Upper lobe of right lung (tissue), 1 donor: Measurements from ENCODE around the gene TM9SF3. TPM values are rescaled to one million over a fixed set of nuclear protein-coding genes. Genes with fewer than 3 reads are reported as not detected.

ENCODE experiments used
- ATAC-seq: fragments of 200-7000 bp; cut with Tn5 transposase; one replicate; pipeline ENCODE4 v1.9.1; 2020; ENCODE audit warnings: mild to moderate bottlenecking, moderate library complexity
- DNase-seq: peaks from one replicate; pipeline ENCODE4 v3.0.0-alpha.2; 2020
- H3K27ac ChIP-seq: fragments of 200-600 bp; one replicate; pipeline ENCODE4 v1.8.0; 2022
- H3K27me3 ChIP-seq: fragments of 200-600 bp; one replicate; pipeline ENCODE4 v1.8.0; 2022; ENCODE audit warnings: mild to moderate bottlenecking
- H3K36me3 ChIP-seq: fragments of 200-600 bp; one replicate; pipeline ENCODE4 v1.8.0; 2022
- H3K4me1 ChIP-seq: fragments of 200-600 bp; one replicate; pipeline ENCODE4 v1.8.0; 2022
- H3K4me3 ChIP-seq: fragments of 200-600 bp; one replicate; pipeline ENCODE4 v1.8.0; 2022; ENCODE audit warnings: mild to moderate bottlenecking
- H3K9me3 ChIP-seq: fragments of 200-600 bp; one replicate; pipeline ENCODE4 v1.8.0; 2022
- CTCF ChIP-seq: fragments of 200-600 bp; IDR thresholded peaks from one replicate; pipeline ENCODE4 v1.8.0; 2022; ENCODE audit warnings: antibody characterized with exemption
- intact Hi-C: fragments of 100-400 bp; cut with DNase I; formaldehyde crosslinking; loops from one replicate; pipeline ENCODE4 v1.11.0; 2022
- total RNA-seq: library from RNA; stranded (reverse); fragmentation: NEBNext Ultra II Directional; extraction: Animal tissue kit (Norgen Biotek cat#: 25700); gene quantifications from one replicate; pipeline ENCODE4 v1.2.1, GENCODE V29; 2021
- donor health status: DM: no; HTN: yes; CAD: no; lungs with severe emphysema.

Gene TM9SF3
- total RNA-seq, 1 donor from 2014 or later = 123 TPM

- no peak for TF ChIP-seq CTCF
- peaks cover 26% of the 10 kb centered on the region for H3K36me3 ChIP-seq
- peaks cover 19% of the 10 kb centered on the region for H3K4me1 ChIP-seq
- no peaks in the 10 kb centered on the region for H3K9me3 ChIP-seq
- no peaks in the 10 kb centered on the region for H3K27me3 ChIP-seq
- intact Hi-C loops = no loop called here
- H3K27ac ChIP-seq = no peak overlapping the region
- DNase-seq (no peak), ATAC-seq (no peak)
- H3K4me3 ChIP-seq = no peak overlapping the region
Observed at GRCh38 chr10:96573036-96573435, 13.8 kb downstream of the TM9SF3 start.

GRCh38 chr10:96570983-96571964, 15.5 kb downstream of the TM9SF3 start:
- Histone ChIP-seq H3K36me3 (peaks cover 23% of the 10 kb centered on the region), H3K4me3 (no peak overlapping the region), H3K27ac (no peak overlapping the region), H3K9me3 (no peaks in the 10 kb centered on the region), H3K4me1 (peaks cover 10% of the 10 kb centered on the region), H3K27me3 (no peaks in the 10 kb centered on the region)
- intact Hi-C loops = no loop called here
- DNase-seq = no peak
- no peak for ATAC-seq
- no peak for TF ChIP-seq CTCF

- H3K27ac ChIP-seq = no peak overlapping the region
Observed at GRCh38 chr10:96570511-96570910, 16.3 kb downstream of the TM9SF3 start.

GRCh38 chr10:96568402-96568801, 18.4 kb downstream of the TM9SF3 start:
- no peak for TF ChIP-seq CTCF
- intact Hi-C loops = no loop called here
- ATAC-seq (no peak), DNase-seq (no peak)
- peaks cover 15% of the 10 kb centered on the region for H3K36me3 ChIP-seq
- peaks cover 10% of the 10 kb centered on the region for H3K4me1 ChIP-seq
- no peak overlapping the region for H3K27ac ChIP-seq
- H3K27me3 ChIP-seq = no peaks in the 10 kb centered on the region
- H3K9me3 ChIP-seq = no peaks in the 10 kb centered on the region
- H3K4me3 ChIP-seq = no peak overlapping the region

More at GRCh38 chr10:96570511-96570910, 16.3 kb downstream of the TM9SF3 start:
- H3K4me1 ChIP-seq = peaks cover 10% of the 10 kb centered on the region
- ATAC-seq (no peak), DNase-seq (no peak)
- TF ChIP-seq CTCF = no peak
- intact Hi-C loops = no loop called here
- H3K9me3 ChIP-seq = no peaks in the 10 kb centered on the region
- H3K4me3 ChIP-seq = no peak overlapping the region
- no peaks in the 10 kb centered on the region for H3K27me3 ChIP-seq
- H3K36me3 ChIP-seq = peaks cover 15% of the 10 kb centered on the region

GRCh38 chr10:96565774-96566173, 21.0 kb downstream of the TM9SF3 start:
- Histone ChIP-seq H3K4me3 (no peak overlapping the region), H3K27me3 (no peaks in the 10 kb centered on the region), H3K9me3 (no peaks in the 10 kb centered on the region), H3K4me1 (peaks cover 10% of the 10 kb centered on the region), H3K27ac (no peak overlapping the region), H3K36me3 (peaks cover 26% of the 10 kb centered on the region)
- intact Hi-C loops = no loop called here
- no peak for TF ChIP-seq CTCF
- no peak for ATAC-seq
- no peak for DNase-seq
